Stimulated activated memory B cell treated with anti-CD40 and anti-IgM and Interleukin-4, amounts not matched to agents 10 μg/mL and 1 μg/mL and 100 μg/mL, for 72 hours (primary cell): ENCODE data around the gene TRH.

Experiments used
- ATAC-seq: fragments of 150-1000 bp; cut with Tn5 transposase; 2 replicates; pipeline ENCODE4 v1.10.0; 2021
- H3K27ac Mint-ChIP-seq: one replicate; pipeline ENCODE4 v1.8.0; 2022; ENCODE audit warnings: mild to moderate bottlenecking, mixed read lengths
- H3K27me3 Mint-ChIP-seq: one replicate; pipeline ENCODE4 v1.8.0; 2022; ENCODE audit warnings: mixed read lengths
- H3K36me3 Mint-ChIP-seq: one replicate; pipeline ENCODE4 v1.8.0; 2022; ENCODE audit warnings: mixed read lengths
- H3K4me1 Mint-ChIP-seq: one replicate; pipeline ENCODE4 v1.8.0; 2022; ENCODE audit warnings: mixed read lengths
- H3K4me3 Mint-ChIP-seq: one replicate; pipeline ENCODE4 v1.8.0; 2022; ENCODE audit warnings: mild to moderate bottlenecking, moderate library complexity, mixed read lengths
- H3K9me3 Mint-ChIP-seq: one replicate; pipeline ENCODE4 v1.8.0; 2022; ENCODE audit warnings: mixed read lengths

The TRH gene

GRCh38 chr3:129974564-129974832 is at the start of gene TRH:
Gene TRH, plus strand, starts transcription at chr3:129974720. Its CDS starts 1,097 bp downstream, at chr3:129975817.
- Mint-ChIP-seq H3K27ac (no peak within 1 kb of the TSS), H3K9me3 (no peaks in the 10 kb centered on the region), H3K4me3 (peak within 1 kb of the TSS; percentile 55), H3K4me1 (peaks cover 13% of the 10 kb centered on the region), H3K27me3 (peaks cover 77% of the 10 kb centered on the region), H3K36me3 (no peaks in the 10 kb centered on the region)
- ATAC-seq, result no peak

DNA sequence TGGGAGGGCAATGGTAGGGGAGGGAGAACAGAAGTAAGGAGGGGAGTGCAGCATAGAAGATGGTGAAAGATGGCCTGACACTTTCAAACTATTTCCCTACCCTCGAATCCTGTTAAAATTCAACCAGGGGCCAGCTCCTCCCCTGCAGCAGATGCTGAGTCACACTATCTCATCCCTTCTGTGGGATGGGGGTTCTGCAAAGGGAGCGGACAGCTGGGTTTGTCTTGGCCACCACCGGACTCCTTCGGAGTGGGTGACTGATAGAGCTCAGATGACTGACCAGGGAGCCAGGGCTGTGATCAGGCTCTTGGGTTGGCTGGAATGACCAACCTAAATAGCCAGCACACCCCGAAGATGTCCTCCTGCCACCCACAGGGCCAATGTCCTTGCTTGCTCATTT is 47.4 kb upstream of the TRH start:
- Mint-ChIP-seq H3K27me3 (peaks cover 41% of the 10 kb centered on the region), H3K36me3 (peaks cover 11% of the 10 kb centered on the region), H3K4me1 (no peaks in the 10 kb centered on the region), H3K9me3 (peaks cover 22% of the 10 kb centered on the region), H3K27ac (no peak overlapping the region), H3K4me3 (no peak overlapping the region)
- no peak for ATAC-seq

DNA sequence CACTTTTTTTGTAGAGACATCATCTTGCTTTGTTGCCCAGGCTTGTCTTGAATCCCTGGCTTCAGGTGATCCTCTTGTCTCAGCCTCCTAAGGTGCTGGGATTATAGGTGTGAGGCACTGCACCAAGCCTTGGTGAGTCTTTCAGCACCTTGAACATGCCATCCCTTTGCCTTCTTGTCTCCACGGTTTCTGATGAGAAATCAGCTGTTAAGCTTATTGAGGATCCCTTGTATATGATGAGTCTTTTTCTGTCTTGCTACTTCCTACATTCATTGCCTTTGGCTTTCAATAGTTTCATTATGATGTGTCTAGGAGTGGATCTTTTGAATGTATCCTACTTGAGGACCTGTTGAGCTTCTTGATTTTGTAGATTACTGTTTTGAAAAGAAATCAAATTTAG is 45.1 kb upstream of the TRH start:
- Mint-ChIP-seq H3K27me3 (peaks cover 30% of the 10 kb centered on the region), H3K36me3 (peaks cover 11% of the 10 kb centered on the region), H3K4me3 (no peak overlapping the region), H3K4me1 (peaks cover 3% of the 10 kb centered on the region), H3K9me3 (peaks cover 16% of the 10 kb centered on the region), H3K27ac (no peak overlapping the region)
- ATAC-seq, result no peak

- peaks cover 4% of the 10 kb centered on the region for H3K36me3 Mint-ChIP-seq
- no peak for ATAC-seq
- H3K27ac Mint-ChIP-seq, result no peak overlapping the region
- H3K4me1 Mint-ChIP-seq, result peaks cover 6% of the 10 kb centered on the region
- peaks cover 10% of the 10 kb centered on the region for H3K27me3 Mint-ChIP-seq
- H3K9me3 Mint-ChIP-seq, result peaks cover 9% of the 10 kb centered on the region
- H3K4me3 Mint-ChIP-seq, result no peak overlapping the region
These were observed 41.0 kb upstream of the TRH start for GRCh38 chr3:129933471-129933870.

DNA sequence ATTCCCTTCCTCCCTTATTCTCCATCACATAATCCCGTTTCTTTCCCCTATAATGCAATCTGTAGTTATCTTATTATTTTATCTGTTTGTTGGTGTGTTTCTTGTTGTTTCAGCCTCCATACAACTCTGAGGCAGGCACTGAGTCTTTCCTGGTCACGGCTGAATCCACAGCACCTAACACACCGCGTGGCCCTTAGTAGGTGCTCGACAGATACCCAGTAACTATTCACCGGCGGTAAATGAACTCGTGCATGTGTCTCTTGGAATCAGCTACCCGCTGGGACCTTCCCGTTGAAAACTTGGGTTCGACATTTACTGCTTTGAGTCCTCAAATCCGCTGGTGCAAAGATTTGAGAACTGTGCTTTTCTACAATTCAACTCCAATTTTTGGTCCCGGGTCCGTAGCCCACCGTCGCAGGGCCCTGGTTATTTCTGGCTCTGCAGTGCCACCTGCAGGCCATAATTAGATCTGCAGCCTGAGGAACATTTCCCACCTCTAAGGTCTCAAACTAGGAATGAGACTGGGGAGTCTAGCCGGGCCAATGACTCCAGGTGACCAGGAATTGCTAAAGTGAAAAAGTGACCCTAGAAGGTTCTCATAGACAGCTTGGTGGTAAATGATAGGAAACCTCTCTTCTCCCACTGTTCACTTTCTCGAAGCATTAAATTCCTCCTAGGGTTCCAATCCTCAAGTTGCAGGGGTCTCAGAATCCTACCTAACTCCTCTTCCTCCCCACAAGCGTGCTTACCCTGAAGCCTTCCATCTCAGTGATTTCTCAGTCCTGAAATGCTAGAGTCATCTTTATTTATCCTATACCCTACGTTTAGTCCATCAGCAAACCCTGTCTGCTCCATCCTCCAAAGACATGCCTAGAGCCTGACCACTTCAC is 40.0 kb upstream of the TRH start:
- H3K4me1 Mint-ChIP-seq, result peaks cover 6% of the 10 kb centered on the region
- ATAC-seq, result no peak
- peaks cover 3% of the 10 kb centered on the region for H3K36me3 Mint-ChIP-seq
- H3K27ac Mint-ChIP-seq, result no peak overlapping the region
- peaks cover 17% of the 10 kb centered on the region for H3K27me3 Mint-ChIP-seq
- H3K9me3 Mint-ChIP-seq, result peaks cover 7% of the 10 kb centered on the region
- H3K4me3 Mint-ChIP-seq, result no peak overlapping the region

- Mint-ChIP-seq H3K36me3 (no peaks in the 10 kb centered on the region), H3K9me3 (no peaks in the 10 kb centered on the region), H3K4me1 (peaks cover 6% of the 10 kb centered on the region), H3K27me3 (peaks cover 17% of the 10 kb centered on the region), H3K27ac (peak overlapping the region; percentile 36), H3K4me3 (peak overlapping the region; percentile 52)
- no peak for ATAC-seq
These were observed 37.8 kb upstream of the TRH start for GRCh38 chr3:129936757-129937156.

DNA sequence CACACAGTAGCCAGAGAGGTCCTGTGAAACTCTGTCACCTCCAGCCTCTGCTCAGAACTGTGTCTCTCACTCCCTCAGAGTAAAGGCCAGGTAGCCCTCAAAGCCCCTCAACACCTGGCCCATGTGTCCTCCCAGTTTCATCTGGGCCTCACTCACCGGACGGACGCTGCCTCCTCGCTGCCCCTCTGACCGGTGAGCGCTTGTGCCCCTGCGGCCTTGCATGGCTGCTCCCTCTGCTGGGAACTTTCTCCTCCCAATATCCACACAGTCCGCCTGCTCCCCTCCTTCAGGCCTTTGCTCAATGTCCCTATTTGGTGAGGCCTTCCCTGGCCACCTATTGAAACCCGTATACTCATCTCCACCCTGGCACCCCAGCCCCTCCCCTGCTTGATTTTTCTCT is 36.8 kb upstream of the TRH start:
- no peak for ATAC-seq
- H3K27ac Mint-ChIP-seq, result no peak overlapping the region

GRCh38 chr3:129938140-129938930 is 36.2 kb upstream of the TRH start:
- Mint-ChIP-seq H3K9me3 (no peaks in the 10 kb centered on the region), H3K4me1 (peaks cover 12% of the 10 kb centered on the region), H3K27me3 (peaks cover 27% of the 10 kb centered on the region), H3K27ac (no peak overlapping the region), H3K4me3 (no peak overlapping the region), H3K36me3 (no peaks in the 10 kb centered on the region)
- no peak for ATAC-seq

More for the DNA sequence above, 36.8 kb upstream of the TRH start:
- Mint-ChIP-seq H3K4me1 (peaks cover 12% of the 10 kb centered on the region), H3K9me3 (no peaks in the 10 kb centered on the region), H3K4me3 (no peak overlapping the region), H3K36me3 (no peaks in the 10 kb centered on the region), H3K27me3 (peaks cover 26% of the 10 kb centered on the region)

- Mint-ChIP-seq H3K27ac (no peak overlapping the region), H3K9me3 (no peaks in the 10 kb centered on the region), H3K4me3 (no peak overlapping the region), H3K27me3 (peaks cover 36% of the 10 kb centered on the region), H3K36me3 (no peaks in the 10 kb centered on the region), H3K4me1 (peaks cover 6% of the 10 kb centered on the region)
- ATAC-seq, result no peak
These were observed 34.4 kb upstream of the TRH start for GRCh38 chr3:129940086-129940485.

- Mint-ChIP-seq H3K27ac (no peak overlapping the region), H3K27me3 (peaks cover 45% of the 10 kb centered on the region), H3K36me3 (no peaks in the 10 kb centered on the region), H3K9me3 (no peaks in the 10 kb centered on the region), H3K4me3 (no peak overlapping the region), H3K4me1 (peaks cover 6% of the 10 kb centered on the region)
- peak; percentile 70 for ATAC-seq
These were observed 32.2 kb upstream of the TRH start for GRCh38 chr3:129942296-129942695.

DNA sequence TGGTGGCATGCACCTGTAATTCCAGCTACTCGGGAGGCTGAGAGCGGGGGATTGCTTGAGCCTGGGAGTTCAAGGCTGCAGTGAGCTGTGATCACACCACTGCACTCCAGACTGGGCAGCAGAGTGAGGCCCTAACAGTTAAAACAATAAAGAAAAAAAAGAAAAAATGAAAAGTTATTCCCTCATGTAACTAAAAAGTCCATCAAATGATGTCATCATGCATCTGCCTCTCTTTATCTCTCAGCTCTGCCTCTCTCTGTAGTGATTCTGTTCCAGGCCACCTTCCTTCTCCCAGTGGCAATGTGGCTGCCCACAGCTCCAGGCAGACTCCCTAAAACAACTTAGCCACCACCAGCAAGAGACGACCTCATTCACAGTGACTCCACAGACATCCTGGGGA is 31.5 kb upstream of the TRH start:
- H3K27ac Mint-ChIP-seq, result no peak overlapping the region
- no peak overlapping the region for H3K4me3 Mint-ChIP-seq
- peaks cover 6% of the 10 kb centered on the region for H3K4me1 Mint-ChIP-seq
- no peaks in the 10 kb centered on the region for H3K36me3 Mint-ChIP-seq
- peaks cover 46% of the 10 kb centered on the region for H3K27me3 Mint-ChIP-seq
- peaks cover 3% of the 10 kb centered on the region for H3K9me3 Mint-ChIP-seq
- ATAC-seq, result no peak

DNA sequence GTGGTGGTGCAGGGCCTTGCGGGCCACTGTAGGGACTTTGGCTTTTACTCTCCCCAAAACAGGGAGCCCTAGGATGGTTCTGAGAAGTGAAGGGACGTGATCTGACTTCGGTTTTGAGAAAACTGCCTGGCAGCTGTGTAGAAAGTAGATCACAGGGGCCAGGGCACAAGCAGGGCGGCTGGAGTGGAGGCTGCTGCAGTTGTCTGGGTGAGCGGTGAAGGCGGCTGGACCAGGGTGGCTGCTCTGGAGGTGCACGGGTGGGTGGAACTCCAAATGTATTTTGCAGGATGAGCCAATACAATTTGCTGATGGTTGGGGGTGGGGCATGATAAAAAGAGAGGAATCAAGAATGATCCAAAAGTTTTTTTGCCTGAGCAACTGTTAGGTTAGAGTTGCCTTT is 29.8 kb upstream of the TRH start:
- no peaks in the 10 kb centered on the region for H3K36me3 Mint-ChIP-seq
- H3K4me1 Mint-ChIP-seq, result peaks cover 6% of the 10 kb centered on the region
- H3K4me3 Mint-ChIP-seq, result no peak overlapping the region
- peaks cover 3% of the 10 kb centered on the region for H3K9me3 Mint-ChIP-seq
- H3K27me3 Mint-ChIP-seq, result peaks cover 36% of the 10 kb centered on the region
- no peak overlapping the region for H3K27ac Mint-ChIP-seq
- no peak for ATAC-seq

DNA sequence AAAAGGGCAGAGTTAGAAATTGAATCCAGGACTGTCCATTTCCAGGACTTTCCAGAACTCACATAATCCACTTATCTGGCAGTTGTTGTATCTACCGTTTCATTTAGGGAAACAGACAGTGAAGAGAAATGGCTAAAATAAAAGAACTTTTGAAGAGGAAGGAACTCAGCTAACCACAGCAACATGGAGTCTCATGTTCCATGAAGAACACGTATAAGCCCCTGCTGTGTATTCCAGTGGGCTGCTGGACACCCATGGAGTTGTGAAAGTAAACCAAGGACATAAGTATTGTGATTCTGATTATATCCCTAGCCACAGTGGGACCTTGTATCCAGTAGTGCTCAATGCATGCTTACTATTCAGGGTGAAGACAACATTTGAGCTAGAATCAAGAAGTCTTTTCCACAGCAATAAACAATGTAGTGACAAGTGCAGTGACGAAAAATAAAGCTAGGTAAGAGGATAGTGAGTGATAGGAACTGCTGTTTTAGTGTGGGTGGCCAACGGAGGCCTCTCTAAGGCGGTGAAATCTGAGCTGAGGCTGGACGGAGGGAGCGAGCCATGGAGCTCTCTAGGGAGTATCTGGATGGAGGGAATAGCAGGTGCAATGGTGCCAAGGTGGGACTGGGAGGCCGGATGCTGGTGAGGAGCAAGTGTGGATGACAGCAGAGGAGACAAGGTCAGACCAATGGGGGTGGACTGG is 26.8 kb upstream of the TRH start:
- no peak for ATAC-seq
- peaks cover 28% of the 10 kb centered on the region for H3K27me3 Mint-ChIP-seq
- H3K27ac Mint-ChIP-seq, result no peak overlapping the region

GRCh38 chr3:129950318-129951046 is 24.0 kb upstream of the TRH start:
- H3K4me3 Mint-ChIP-seq, result no peak overlapping the region
- H3K36me3 Mint-ChIP-seq, result no peaks in the 10 kb centered on the region
- peak; percentile 10 for ATAC-seq
- peaks cover 6% of the 10 kb centered on the region for H3K4me1 Mint-ChIP-seq
- H3K9me3 Mint-ChIP-seq, result peaks cover 3% of the 10 kb centered on the region
- H3K27me3 Mint-ChIP-seq, result peaks cover 23% of the 10 kb centered on the region
- H3K27ac Mint-ChIP-seq, result no peak overlapping the region

More for the DNA sequence above, 26.8 kb upstream of the TRH start:
- H3K36me3 Mint-ChIP-seq, result no peaks in the 10 kb centered on the region
- H3K4me1 Mint-ChIP-seq, result no peaks in the 10 kb centered on the region
- H3K9me3 Mint-ChIP-seq, result peaks cover 3% of the 10 kb centered on the region
- H3K4me3 Mint-ChIP-seq, result no peak overlapping the region
